ENCODE measurements around the gene PHF19. TPM values are rescaled to one million over a fixed set of nuclear protein-coding genes. Genes with fewer than 3 reads are reported as not detected.

Gene PHF19
- total and polyA plus RNA-seq, 8 donors: 37.0 to 55.0 (median 45.7) TPM

DNA sequence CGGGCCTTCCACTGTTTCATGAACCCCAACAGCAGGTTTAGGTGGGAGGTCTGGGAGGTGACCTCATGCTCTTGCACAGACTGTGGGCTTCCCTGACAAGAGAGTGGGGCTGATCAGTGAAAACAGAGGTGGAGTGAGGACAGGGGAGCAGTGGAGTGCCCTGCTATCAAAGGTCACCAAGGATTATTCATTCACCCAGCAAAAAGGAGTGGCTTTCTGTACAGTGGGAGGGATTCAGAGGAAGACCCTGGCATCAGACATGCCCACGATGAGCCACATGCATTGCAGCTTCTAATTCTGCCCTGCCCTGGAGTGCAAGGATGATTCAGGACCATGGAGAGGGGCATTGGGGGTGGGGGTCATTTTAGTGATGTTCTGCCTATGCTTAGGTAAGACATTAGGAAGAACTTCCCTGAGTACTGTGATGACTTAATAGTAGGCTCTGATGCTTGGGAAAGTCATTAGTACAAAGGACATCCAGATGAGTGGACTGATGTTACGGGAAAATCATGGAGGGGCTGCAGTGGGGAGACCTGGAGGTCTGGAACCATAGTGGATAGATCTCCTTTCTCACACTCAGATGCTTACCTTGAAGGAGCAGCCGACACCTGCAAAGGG is 36.8 kb upstream of the PHF19 start:
- no peak for ATAC-seq
- intact Hi-C loops (cut with DNase I): no loop called here
- DNase-seq: no peak
- Histone ChIP-seq H3K4me1 (peaks cover 0 to 24% of the 10 kb centered on the region in 2 donors), H3K27ac (no peak overlapping the region), H3K27me3 (no peaks in the 10 kb centered on the region), H3K4me3 (no peak overlapping the region), H3K9me3 (peaks cover 0 to 3% of the 10 kb centered on the region in 2 donors), H3K36me3 (peaks cover 0 to 81% of the 10 kb centered on the region in 2 donors)
- TF ChIP-seq, protein P1, sequence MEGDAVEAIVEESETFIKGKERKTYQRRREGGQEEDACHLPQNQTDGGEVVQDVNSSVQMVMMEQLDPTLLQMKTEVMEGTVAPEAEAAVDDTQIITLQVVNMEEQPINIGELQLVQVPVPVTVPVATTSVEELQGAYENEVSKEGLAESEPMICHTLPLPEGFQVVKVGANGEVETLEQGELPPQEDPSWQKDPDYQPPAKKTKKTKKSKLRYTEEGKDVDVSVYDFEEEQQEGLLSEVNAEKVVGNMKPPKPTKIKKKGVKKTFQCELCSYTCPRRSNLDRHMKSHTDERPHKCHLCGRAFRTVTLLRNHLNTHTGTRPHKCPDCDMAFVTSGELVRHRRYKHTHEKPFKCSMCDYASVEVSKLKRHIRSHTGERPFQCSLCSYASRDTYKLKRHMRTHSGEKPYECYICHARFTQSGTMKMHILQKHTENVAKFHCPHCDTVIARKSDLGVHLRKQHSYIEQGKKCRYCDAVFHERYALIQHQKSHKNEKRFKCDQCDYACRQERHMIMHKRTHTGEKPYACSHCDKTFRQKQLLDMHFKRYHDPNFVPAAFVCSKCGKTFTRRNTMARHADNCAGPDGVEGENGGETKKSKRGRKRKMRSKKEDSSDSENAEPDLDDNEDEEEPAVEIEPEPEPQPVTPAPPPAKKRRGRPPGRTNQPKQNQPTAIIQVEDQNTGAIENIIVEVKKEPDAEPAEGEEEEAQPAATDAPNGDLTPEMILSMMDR (IDR thresholded peaks at IDR 0.05): no peak

DNA sequence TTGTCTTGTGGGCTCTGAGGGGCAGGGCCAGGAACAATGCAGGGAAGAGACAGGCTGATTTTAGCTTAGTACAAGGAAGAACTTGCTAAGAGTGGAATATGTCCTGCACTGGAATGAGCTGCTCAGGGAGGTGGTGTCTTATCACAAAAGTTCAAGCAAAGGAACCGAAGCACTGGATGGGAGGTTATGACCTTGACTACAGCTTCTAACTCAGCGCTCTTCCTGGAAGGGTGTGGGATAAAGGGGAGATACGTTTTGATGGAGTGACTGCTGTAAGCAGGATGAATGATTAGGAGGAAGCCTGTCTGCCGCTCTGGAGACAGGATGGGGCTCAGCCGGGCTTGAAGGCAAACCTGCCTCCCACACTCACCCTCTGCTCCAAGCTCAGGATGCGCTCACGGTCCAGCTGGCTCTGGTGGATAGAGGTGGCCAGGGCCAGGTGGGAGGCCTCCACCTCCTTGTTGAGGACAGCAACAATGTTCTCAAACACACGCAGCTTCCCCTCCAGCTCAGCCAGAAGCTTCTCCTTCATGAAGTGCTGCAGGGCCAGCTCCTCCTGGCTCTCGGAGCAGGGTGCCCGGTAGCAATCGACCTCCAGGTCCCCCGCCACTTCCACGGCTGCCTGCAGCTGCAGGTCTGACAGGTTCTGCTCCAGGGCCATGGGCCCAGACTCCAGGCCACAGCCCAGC is 36.1 kb upstream of the PHF19 start:
- Histone ChIP-seq H3K9me3 (peaks cover 0 to 3% of the 10 kb centered on the region in 2 donors), H3K27me3 (no peaks in the 10 kb centered on the region), H3K27ac (no peak overlapping the region), H3K4me3 (no peak overlapping the region), H3K4me1 (peaks cover 0 to 22% of the 10 kb centered on the region in 2 donors), H3K36me3 (peaks cover 0 to 80% of the 10 kb centered on the region in 2 donors)
- ATAC-seq: no peak
- DNase-seq: no peak
- intact Hi-C loops (cut with DNase I): no loop called here
- TF ChIP-seq, protein P1 (IDR thresholded peaks at IDR 0.05): no peak

DNA sequence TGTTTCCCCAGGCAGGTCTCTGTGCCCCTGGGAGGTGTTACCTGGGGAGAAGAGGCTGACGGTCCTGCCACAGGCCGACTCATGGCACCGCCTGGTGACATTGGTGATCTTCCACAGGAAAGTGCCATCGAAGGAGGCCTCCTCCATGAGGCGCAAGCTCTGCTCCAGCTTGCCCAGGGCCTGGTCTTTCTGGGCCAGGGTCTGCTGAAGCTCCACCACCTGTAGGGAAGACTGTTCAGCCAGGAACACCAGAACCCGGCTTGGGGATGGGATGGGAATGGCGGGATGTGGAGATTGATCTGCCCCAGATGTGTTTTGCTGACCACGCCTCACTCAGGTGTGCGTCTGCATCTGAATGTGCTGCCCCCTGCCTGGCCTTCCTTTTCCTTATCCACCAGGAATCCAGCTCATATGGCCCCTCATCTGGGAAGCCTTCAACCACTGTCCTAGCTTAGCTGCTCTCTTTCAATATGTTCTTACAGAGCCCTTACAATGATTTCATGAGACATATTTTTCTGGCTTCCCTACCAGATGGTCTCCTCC is 34.4 kb upstream of the PHF19 start:
- Histone ChIP-seq H3K4me1 (peaks cover 0 to 14% of the 10 kb centered on the region in 2 donors), H3K9me3 (no peaks in the 10 kb centered on the region), H3K27ac (no peak overlapping the region), H3K36me3 (peaks cover 0 to 82% of the 10 kb centered on the region in 2 donors), H3K27me3 (no peaks in the 10 kb centered on the region), H3K4me3 (no peak overlapping the region)
- DNase-seq (no peak), ATAC-seq (no peak)
- TF ChIP-seq, protein P1 (IDR thresholded peaks at IDR 0.05): no peak
- intact Hi-C loops (cut with DNase I): no loop called here

DNA sequence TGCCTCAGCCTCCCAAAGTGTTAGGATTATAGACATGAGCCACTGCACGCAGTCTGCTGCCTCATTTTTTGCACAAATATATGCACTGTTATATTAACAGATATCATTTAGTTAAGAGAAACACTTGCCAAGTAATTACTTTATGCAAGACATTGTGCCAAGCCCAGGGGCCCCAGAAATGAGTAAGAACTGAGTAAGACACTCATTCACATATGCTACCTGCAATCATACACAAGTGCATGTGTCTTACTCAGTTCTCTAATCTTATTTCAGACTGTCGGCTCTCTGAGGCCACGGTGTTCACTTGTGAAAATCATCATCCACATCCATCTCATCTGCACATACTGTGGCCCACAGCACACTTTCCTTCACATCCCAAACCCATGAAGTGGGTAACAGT is 33.7 kb upstream of the PHF19 start:
- Histone ChIP-seq H3K4me1 (peaks cover 0 to 8% of the 10 kb centered on the region in 2 donors), H3K36me3 (peaks cover 0 to 86% of the 10 kb centered on the region in 2 donors), H3K27ac (no peak overlapping the region), H3K27me3 (no peaks in the 10 kb centered on the region), H3K4me3 (no peak overlapping the region), H3K9me3 (no peaks in the 10 kb centered on the region)
- intact Hi-C loops (cut with DNase I): no loop called here
- TF ChIP-seq, protein P1 (IDR thresholded peaks at IDR 0.05): no peak
- ATAC-seq: no peak
- no peak for DNase-seq

DNA sequence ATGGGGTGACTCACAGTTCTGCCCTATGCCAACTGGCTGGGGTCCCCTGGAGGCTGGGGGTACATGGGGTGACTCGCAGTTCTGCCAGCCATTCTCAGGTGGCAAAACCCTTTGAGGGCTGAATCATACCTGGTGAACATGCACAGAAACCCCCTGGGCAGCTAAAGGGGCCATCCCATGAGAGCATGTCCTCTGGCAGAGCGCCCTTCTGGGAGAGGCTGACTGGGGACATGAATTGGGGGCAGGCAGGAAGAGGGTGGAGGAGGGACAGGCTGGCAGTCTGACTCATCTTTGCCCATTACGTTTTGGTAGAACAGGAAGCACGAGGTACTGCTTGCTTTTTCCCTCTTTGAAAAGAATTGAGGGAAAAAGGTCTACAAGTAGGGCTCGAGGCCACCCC is 32.9 kb upstream of the PHF19 start:
- Histone ChIP-seq H3K9me3 (no peaks in the 10 kb centered on the region), H3K4me3 (no peak overlapping the region), H3K36me3 (peaks cover 0 to 90% of the 10 kb centered on the region in 2 donors), H3K27ac (no peak overlapping the region), H3K4me1 (peaks cover 0 to 8% of the 10 kb centered on the region in 2 donors), H3K27me3 (no peaks in the 10 kb centered on the region)
- ATAC-seq: no peak
- TF ChIP-seq, protein P1 (IDR thresholded peaks at IDR 0.05): no peak
- no peak for DNase-seq
- intact Hi-C loops (cut with DNase I): no loop called here

All from left lung (tissue), 10 donors.